Panc1 (cell line): ENCODE measurements around the gene DCAF17. TPM values are rescaled to one million over a fixed set of nuclear protein-coding genes. Genes with fewer than 3 reads are reported as not detected.

Source experiments
- ATAC-seq: fragments of 200-7000 bp; cut with Tn5 transposase; 2 replicates; pipeline ENCODE4 v1.9.1; 2020; ENCODE audit warnings: mild to moderate bottlenecking, moderate library complexity
- BruUV-seq: library from RNA; stranded (reverse); fragments of 400-500 nt; replicated peaks from 2 replicates; lab custom pipeline; 2021; lab: Mats Ljungman, UMichigan
- CTCF ChIA-PET: fragments of 300-600 bp; sonication (Branson Sonifier 250); formaldehyde crosslinking; loops from one replicate; lab custom pipeline; 2022; ENCODE audit warnings: antibody characterized with exemption; lab: Charles Lee
- POLR2A ChIA-PET: fragments of 300-600 bp; sonication (Branson Sonifier 250); formaldehyde crosslinking; loops from one replicate; lab custom pipeline; 2022; ENCODE audit warnings: antibody characterized with exemption; lab: Charles Lee
- DNase-seq: peaks from one replicate; pipeline ENCODE4 v3.0.0-alpha.2; 2010; ENCODE audit warnings: low read depth, low spot score
- H3K27ac ChIP-seq: 2 replicates; pipeline ENCODE4 v1.5.1; 2011; ENCODE audit warnings: mild to moderate bottlenecking, low read length, inconsistent platforms
- H3K27me3 ChIP-seq: fragments of 200-500 bp; sonication (Bioruptor generic); 2 replicates; pipeline ENCODE4 v1.6.0; 2014; ENCODE audit warnings: low read length, inconsistent platforms; ENCODE audit not compliant: control insufficient read depth, insufficient read depth
- H3K36me3 ChIP-seq: fragments of 200-500 bp; sonication (Bioruptor generic); 2 replicates; pipeline ENCODE4 v1.5.1; 2014; ENCODE audit warnings: inconsistent platforms, mild to moderate bottlenecking, low read length, moderate library complexity; ENCODE audit not compliant: control insufficient read depth, insufficient read depth
- H3K4me1 ChIP-seq: 2 replicates; pipeline ENCODE4 v1.5.1; 2011; ENCODE audit warnings: inconsistent platforms, mild to moderate bottlenecking, low read length, moderate library complexity; ENCODE audit not compliant: control insufficient read depth, insufficient read depth
- H3K4me3 ChIP-seq, 2 experiments: 2 replicates each; pipeline ENCODE4 v1.5.1; 2011 to 2012; ENCODE audit warnings: low read depth in 2 of 2, low read length in 2 of 2, mild to moderate bottlenecking in 2 of 2, inconsistent platforms in 1 of 2, moderate library complexity in 1 of 2
- H3K9me3 ChIP-seq: fragments of 200-500 bp; sonication (Bioruptor generic); 2 replicates; pipeline ENCODE4 v1.5.1; 2014; ENCODE audit warnings: low read depth, mild to moderate bottlenecking, inconsistent platforms, low read length, moderate library complexity; ENCODE audit not compliant: control insufficient read depth, insufficient read depth
- POLR2AphosphoS5 ChIP-seq: IDR thresholded peaks from 2 replicates; pipeline ENCODE4 v1.6.1; 2012; ENCODE audit warnings: mild to moderate bottlenecking, low read depth, low read length, moderate library complexity
- SIN3A ChIP-seq: IDR thresholded peaks from 2 replicates; pipeline ENCODE4 v1.6.1; 2012; ENCODE audit warnings: low read depth, mild to moderate bottlenecking, low read length, moderate library complexity, borderline replicate concordance; ENCODE audit not compliant: insufficient read depth
- TCF7L2 ChIP-seq: IDR thresholded peaks from 2 replicates; pipeline ENCODE4 v1.6.1; 2011; ENCODE audit warnings: mild to moderate bottlenecking, low read depth, low read length, inconsistent platforms
- in situ Hi-C: cut with HindIII; loops from 2 replicates; pipeline ENCODE4 v1.10.0; 2016; ENCODE audit warnings: low sequenced_read_pairs, low pct_unique_long_range_greater_than_20kb
- intact Hi-C: fragments of 100-400 bp; cut with micrococcal nuclease; formaldehyde crosslinking; loops from one replicate; pipeline ENCODE4 v1.10.0; 2022; ENCODE audit not compliant: unreplicated experiment
- total RNA-seq: library from RNA; stranded (reverse); gene quantifications from one replicate; pipeline ENCODE4 v1.2.1, GENCODE V29; 2021; ENCODE audit not compliant: unreplicated experiment
- TF ChIP-seq, protein P1 (sequence below), 2 experiments: IDR thresholded peaks; 2 replicates each; pipeline ENCODE4 v1.6.1; 2011 to 2012; ENCODE audit warnings: low read depth in 2 of 2, control low read depth in 1 of 2, low read length in 1 of 2, mild to moderate bottlenecking in 1 of 2, moderate library complexity in 1 of 2; ENCODE audit not compliant: insufficient read depth in 1 of 2
- TF ChIP-seq, protein P2 (sequence below): fragments of 450-650 bp; IDR thresholded peaks from 2 replicates; pipeline ENCODE4 v1.5.1; 2017; ENCODE audit warnings: mild to moderate bottlenecking

The DCAF17 gene
- total RNA-seq, 1 experiment from 2014 or later = 19.0 TPM

DNA sequence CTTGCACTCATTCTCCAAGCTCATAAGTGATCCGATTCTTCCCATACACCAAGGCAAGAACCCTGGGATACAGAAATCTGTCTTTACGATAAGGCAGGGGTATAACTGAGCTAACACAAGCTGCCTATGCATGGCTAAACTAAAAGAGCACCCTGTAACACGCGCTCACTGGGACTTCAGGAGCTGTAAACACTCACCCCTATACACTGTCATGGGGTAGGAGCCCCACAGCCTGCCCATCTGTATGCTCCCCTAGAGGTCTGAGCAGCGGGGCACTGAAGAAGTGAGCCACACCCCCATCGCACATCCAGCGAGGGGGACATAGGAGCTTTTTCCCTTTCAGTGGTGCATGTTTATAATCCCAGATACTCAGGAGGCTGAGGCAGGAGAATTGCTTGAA is 47.0 kb upstream of the DCAF17 start:
- no peak overlapping the region for H3K27ac ChIP-seq
- in situ Hi-C loops (no loop called here), intact Hi-C loops (no loop called here)
- no peaks in the 10 kb centered on the region for H3K27me3 ChIP-seq
- no peak for ATAC-seq
- H3K4me3 ChIP-seq = no peak overlapping the region
- H3K4me1 ChIP-seq = peaks cover 6% of the 10 kb centered on the region
- POLR2A ChIA-PET = no interaction called here
- H3K9me3 ChIP-seq = no peaks in the 10 kb centered on the region
- no peak for DNase-seq
- TF ChIP-seq POLR2AphosphoS5 (no peak), SIN3A (no peak), TCF7L2 (no peak)
- TF ChIP-seq, protein P1, sequence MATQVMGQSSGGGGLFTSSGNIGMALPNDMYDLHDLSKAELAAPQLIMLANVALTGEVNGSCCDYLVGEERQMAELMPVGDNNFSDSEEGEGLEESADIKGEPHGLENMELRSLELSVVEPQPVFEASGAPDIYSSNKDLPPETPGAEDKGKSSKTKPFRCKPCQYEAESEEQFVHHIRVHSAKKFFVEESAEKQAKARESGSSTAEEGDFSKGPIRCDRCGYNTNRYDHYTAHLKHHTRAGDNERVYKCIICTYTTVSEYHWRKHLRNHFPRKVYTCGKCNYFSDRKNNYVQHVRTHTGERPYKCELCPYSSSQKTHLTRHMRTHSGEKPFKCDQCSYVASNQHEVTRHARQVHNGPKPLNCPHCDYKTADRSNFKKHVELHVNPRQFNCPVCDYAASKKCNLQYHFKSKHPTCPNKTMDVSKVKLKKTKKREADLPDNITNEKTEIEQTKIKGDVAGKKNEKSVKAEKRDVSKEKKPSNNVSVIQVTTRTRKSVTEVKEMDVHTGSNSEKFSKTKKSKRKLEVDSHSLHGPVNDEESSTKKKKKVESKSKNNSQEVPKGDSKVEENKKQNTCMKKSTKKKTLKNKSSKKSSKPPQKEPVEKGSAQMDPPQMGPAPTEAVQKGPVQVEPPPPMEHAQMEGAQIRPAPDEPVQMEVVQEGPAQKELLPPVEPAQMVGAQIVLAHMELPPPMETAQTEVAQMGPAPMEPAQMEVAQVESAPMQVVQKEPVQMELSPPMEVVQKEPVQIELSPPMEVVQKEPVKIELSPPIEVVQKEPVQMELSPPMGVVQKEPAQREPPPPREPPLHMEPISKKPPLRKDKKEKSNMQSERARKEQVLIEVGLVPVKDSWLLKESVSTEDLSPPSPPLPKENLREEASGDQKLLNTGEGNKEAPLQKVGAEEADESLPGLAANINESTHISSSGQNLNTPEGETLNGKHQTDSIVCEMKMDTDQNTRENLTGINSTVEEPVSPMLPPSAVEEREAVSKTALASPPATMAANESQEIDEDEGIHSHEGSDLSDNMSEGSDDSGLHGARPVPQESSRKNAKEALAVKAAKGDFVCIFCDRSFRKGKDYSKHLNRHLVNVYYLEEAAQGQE (IDR thresholded peaks at IDR 0.05; ENCODE audit: insufficient read depth in 1 of 2, low read depth in 2 of 2, low read length in 1 of 2) = no peak
- TF ChIP-seq, protein P2, sequence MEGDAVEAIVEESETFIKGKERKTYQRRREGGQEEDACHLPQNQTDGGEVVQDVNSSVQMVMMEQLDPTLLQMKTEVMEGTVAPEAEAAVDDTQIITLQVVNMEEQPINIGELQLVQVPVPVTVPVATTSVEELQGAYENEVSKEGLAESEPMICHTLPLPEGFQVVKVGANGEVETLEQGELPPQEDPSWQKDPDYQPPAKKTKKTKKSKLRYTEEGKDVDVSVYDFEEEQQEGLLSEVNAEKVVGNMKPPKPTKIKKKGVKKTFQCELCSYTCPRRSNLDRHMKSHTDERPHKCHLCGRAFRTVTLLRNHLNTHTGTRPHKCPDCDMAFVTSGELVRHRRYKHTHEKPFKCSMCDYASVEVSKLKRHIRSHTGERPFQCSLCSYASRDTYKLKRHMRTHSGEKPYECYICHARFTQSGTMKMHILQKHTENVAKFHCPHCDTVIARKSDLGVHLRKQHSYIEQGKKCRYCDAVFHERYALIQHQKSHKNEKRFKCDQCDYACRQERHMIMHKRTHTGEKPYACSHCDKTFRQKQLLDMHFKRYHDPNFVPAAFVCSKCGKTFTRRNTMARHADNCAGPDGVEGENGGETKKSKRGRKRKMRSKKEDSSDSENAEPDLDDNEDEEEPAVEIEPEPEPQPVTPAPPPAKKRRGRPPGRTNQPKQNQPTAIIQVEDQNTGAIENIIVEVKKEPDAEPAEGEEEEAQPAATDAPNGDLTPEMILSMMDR = no peak
- CTCF ChIA-PET = interaction anchor here (0.7 to 1.0 kb wide), 3 partner anchors 29 to 410 kb away, joined by 3 to 4 read pairs (median 4); no protein-coding TSS in a partner anchor
- no TSS peak for BruUV-seq
- H3K36me3 ChIP-seq = no peaks in the 10 kb centered on the region

DNA sequence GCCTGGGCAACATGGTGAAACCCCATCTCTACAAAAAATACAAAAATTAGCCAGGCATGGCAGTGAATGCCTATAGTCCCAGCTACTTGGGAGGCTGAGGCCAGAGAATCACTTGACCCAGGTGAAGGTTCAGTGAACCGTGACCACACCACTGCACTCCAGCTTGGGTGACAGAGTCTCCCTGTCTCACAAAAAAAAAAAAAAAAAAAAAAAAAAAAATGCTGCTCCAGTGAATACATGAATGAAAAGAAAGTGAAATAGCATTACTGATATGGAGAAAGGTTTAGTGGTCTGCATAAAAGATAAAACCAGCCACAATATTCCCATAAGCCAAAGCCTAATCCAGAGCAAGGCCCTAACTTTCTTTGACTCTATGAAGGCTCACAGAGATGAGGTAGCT is 44.7 kb upstream of the DCAF17 start:
- intact Hi-C loops = no loop called here

More for the DNA sequence above, 44.7 kb upstream of the DCAF17 start:
- Histone ChIP-seq H3K4me3 (no peak overlapping the region), H3K27me3 (no peaks in the 10 kb centered on the region), H3K27ac (no peak overlapping the region), H3K4me1 (peaks cover 6% of the 10 kb centered on the region), H3K36me3 (no peaks in the 10 kb centered on the region), H3K9me3 (no peaks in the 10 kb centered on the region)
- no TSS peak for BruUV-seq
- CTCF ChIA-PET = no interaction called here
- no peak for TF ChIP-seq TCF7L2
- TF ChIP-seq, protein P1 (IDR thresholded peaks at IDR 0.05; ENCODE audit: insufficient read depth in 1 of 2, low read depth in 2 of 2, low read length in 1 of 2) = no peak
- POLR2A ChIA-PET = no interaction called here
- no peak for DNase-seq
- in situ Hi-C loops = no loop called here
- ATAC-seq = no peak
